Stimulated activated CD4-positive, alpha-beta T cell treated with anti-CD3 and anti-CD28 coated beads, TNF-alpha, amount 100 ng/mL, for 24 hours (primary cell): ENCODE measurements around the gene TTLL8.

Experiments used
- DNase-seq, 3 experiments: peaks; one replicate each; pipeline ENCODE4 v3.0.0-alpha.2; 2020; ENCODE audit warnings: low read depth in 3 of 3

TTLL8 gene

GRCh38 chr22:50044485-50045118, 13.5 kb downstream of the TTLL8 start:
- no peak for DNase-seq

- no peak for DNase-seq
Measured at GRCh38 chr22:50041361-50042065, 16.6 kb downstream of the TTLL8 start.

- DNase-seq, result no peak
Measured at GRCh38 chr22:50040717-50041116, 17.4 kb downstream of the TTLL8 start.

GRCh38 chr22:50039669-50040443, 18.2 kb downstream of the TTLL8 start:
- no peak for DNase-seq

GRCh38 chr22:50035976-50036724, 21.9 kb downstream of the TTLL8 start:
- no peak for DNase-seq

GRCh38 chr22:50035131-50035881, 22.8 kb downstream of the TTLL8 start:
- DNase-seq, result no peak

- no peak for DNase-seq
Measured at GRCh38 chr22:50034126-50035081, 23.7 kb downstream of the TTLL8 start.

GRCh38 chr22:50032941-50033601, 25.0 kb downstream of the TTLL8 start:
- DNase-seq, result no peak

- DNase-seq, result no peak
Measured at GRCh38 chr22:50032109-50032871, 25.8 kb downstream of the TTLL8 start.

GRCh38 chr22:50031189-50032091, 26.7 kb downstream of the TTLL8 start:
- no peak for DNase-seq

- peak; percentile 62 to 85 (median 77) for DNase-seq
Measured at GRCh38 chr22:50030297-50031188, 27.6 kb downstream of the TTLL8 start.

GRCh38 chr22:50027639-50028537, 30.2 kb downstream of the TTLL8 start:
- peak in 2 of 3 experiments; percentile 40 to 54 for DNase-seq

- DNase-seq, result no peak
Measured at GRCh38 chr22:50025993-50026392, 32.1 kb downstream of the TTLL8 start.

- DNase-seq, result no peak
Measured at GRCh38 chr22:50022171-50022819, 35.8 kb downstream of the TTLL8 start.

GRCh38 chr22:50020606-50021005, 37.5 kb downstream of the TTLL8 start:
- no peak for DNase-seq
